GM18951 (cell line): ENCODE measurements around the gene FADS6.

Experiments
- POLR2A ChIP-seq: IDR thresholded peaks from 4 replicates; pipeline ENCODE4 v1.6.1; 2011; ENCODE audit warnings: mild to moderate bottlenecking; ENCODE audit not compliant: insufficient read length, insufficient read depth; ENCODE audit errors: extremely low read depth
- in situ Hi-C: fragments of 300-500 bp; cut with MboI; formaldehyde crosslinking; loops from one replicate; pipeline ENCODE4 v1.12.0; 2022; ENCODE audit warnings: low sequenced_read_pairs, mixed read lengths, inconsistent platforms; ENCODE audit not compliant: unreplicated experiment

Gene FADS6

DNA sequence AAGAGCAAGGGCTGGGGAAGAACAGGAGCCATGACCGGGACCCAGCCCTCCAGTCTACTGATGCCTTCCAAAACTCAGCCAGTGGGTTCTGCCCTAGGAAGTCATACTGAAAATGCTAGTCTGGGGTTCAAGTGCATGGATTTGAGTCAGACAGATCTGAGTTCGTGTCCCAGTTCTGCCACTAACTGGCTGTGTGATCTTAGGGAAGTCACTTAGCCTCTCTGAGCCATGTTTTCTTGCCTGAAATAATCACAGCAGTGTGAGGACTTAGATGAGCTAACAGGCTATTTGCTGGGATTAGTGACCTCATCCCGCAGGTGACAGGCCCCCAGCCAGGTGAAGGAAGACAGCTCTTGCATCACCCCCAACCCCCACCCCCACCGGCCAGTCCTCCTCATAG is 38.1 kb downstream of the FADS6 start:
- TF ChIP-seq POLR2A, result no peak
- in situ Hi-C loops, result no loop called here

DNA sequence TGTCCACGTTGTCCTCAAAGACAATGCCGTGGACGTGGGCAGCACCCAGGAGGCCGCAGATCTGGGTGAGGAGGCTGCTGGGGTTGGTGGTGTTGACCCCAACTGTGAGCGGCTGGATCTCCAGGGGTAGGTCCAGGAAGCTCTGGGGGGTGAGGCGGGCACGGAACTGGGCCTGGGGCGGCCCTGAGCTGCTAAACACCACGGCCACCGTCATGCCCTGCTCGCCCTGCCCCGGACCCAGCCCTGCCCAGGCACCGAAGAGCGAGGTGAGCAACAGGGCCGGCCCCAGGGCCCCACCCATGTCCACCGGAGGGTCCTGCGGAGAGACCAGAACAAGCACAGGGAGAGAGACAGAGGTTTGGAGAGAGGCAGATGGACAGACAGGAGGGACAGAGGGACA is 38.6 kb downstream of the FADS6 start:
- TF ChIP-seq POLR2A, result no peak
- in situ Hi-C loops, result no loop called here

DNA sequence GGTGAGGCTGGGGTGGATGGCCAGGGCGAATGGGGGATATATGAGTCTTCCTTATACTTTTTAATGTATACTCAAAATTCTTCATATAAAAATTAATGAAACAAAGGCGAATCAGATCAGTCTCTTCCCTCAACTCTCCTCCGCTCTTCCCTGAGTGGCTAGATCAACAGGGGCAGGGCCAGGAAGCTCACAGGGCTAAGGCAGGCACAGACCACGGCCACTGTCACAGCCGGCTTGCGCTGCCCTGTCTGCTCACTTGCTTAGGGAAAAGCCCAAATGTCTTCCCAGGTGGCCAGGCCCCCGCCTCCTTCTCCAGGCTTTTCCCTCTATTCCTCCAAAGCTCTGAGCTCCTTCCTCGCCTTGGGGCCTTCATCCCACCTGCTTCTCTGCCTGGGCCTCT is 39.8 kb downstream of the FADS6 start:
- in situ Hi-C loops, result no loop called here
- TF ChIP-seq POLR2A, result no peak

DNA sequence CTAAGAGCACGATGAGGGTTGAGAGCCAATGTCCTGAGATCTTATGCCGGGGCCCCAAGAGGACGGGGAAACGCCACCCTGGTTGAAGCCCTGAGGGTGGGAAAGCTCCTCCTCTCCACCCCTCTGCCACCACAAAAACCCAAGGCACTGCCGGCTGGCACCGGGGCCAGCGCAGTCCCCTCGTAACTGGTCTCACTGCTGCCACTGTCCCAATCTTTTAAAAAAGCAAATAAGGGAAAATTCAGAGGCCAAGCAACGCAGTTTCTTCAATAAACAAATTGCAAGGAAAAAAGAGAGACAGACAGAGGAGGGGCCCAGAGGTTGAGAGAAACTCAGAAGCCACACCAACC is 40.4 kb downstream of the FADS6 start:
- in situ Hi-C loops, result no loop called here
- TF ChIP-seq POLR2A, result no peak

DNA sequence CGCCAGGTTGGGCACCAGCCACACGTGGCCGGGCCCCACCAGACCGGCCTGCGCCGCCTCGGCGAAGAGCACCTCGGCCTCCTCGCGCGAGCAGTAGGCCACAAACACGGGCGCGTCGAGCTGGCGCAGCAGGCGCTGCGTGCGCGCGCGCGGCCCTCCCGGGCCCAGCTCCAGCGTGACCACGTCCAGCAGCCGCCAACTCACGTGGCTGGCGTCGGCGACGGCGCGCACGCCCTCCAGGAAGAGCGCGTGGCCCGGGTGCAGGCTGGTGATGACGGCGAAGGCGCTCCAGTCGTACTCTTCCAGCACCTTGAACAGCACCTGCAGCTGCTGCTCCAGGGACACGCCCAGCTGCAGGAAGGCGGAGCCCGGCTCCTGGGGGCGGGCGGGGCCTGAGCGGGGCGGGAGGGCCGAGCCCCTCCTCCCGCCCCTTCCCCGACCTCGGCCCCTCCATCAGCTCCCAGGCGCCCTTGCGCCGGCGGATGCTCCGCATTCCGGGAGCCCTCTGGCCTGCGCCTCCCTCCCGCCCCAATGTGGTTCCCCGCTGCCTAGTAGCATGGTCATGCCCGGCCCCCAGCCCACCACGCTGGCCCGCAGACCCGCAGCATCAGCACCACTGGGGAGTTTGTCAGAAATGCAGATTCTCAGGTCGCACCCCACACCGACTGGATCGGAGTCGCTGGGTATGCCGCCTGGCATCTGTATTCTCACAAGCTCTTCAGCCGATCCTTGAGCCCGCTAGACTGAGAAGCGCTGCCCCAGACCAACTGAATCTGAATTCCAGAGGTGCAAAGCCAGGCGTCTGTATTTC is 41.0 kb downstream of the FADS6 start:
- in situ Hi-C loops, result no loop called here

DNA sequence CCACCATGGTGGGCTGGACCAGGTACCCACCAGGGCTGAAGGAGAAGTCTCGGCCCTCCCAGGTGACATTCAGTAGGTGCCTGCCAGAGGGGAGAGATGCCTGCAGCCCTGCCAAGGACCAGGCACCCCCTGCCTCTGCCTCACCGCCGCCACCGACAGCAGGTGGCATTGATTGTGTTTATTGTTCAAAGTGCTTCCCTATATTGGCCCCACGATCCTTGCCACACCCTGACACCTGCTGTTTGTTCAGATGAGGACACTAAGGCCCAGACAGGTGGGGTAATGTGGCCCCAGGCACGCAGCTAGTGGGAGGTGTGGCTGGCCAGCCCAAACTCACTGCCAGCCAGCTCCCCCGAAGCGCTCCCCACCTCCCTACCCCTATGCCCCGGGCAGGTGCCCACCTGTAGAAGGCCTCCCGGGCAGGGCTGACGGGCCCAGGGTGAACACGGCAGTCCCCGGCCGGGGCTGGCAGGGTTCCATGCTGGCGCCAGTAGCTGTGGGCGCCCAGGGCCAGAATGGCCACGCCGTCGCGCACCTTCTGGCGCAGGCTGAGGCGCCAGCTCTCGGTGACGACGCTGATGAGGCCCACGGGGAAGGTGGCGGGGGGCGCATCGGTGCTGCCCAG is 41.7 kb downstream of the FADS6 start:
- in situ Hi-C loops, result no loop called here

More for the DNA sequence above, 41.0 kb downstream of the FADS6 start:
- TF ChIP-seq POLR2A, result no peak

DNA sequence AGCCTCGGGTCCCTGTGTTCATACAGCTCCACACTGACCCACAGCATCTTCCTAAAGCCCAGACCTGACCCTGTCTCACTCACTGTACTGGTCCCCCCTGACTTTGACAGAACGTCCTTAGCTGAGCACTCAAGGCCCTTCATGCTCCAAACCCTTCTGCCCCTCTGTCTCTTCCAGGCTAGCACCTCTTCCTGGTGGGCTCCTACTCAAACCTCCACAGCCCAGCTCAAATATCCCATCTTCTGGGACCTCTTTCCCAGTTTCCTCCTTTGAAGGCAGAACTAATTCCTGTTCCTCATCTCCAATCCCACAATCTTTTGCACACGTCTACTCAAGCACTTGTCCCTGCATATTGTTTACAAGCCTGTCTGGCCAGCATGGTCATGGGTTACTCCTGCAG is 42.5 kb downstream of the FADS6 start:
- in situ Hi-C loops, result no loop called here
- no peak for TF ChIP-seq POLR2A

More for the DNA sequence above, 41.7 kb downstream of the FADS6 start:
- TF ChIP-seq POLR2A, result no peak

DNA sequence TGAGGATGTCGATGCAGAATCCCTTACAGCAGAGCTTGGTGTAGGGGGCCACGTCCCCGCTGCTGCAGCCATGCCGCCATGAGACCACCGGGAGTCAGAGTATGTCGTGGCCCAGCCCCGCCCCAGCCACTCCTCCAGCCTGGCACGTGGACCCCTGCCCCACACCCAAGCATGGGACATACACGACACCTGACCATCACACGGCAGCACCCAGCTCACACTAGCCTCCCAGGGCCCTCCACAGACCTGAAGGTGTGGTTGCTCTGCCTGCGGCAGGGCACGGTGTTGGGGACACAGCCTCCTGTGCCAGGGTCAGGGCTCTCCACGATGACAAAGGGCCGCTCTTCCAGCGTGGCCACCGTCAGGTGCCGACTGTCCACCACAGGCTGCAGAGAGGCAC is 43.1 kb downstream of the FADS6 start:
- in situ Hi-C loops, result no loop called here
- TF ChIP-seq POLR2A, result no peak

DNA sequence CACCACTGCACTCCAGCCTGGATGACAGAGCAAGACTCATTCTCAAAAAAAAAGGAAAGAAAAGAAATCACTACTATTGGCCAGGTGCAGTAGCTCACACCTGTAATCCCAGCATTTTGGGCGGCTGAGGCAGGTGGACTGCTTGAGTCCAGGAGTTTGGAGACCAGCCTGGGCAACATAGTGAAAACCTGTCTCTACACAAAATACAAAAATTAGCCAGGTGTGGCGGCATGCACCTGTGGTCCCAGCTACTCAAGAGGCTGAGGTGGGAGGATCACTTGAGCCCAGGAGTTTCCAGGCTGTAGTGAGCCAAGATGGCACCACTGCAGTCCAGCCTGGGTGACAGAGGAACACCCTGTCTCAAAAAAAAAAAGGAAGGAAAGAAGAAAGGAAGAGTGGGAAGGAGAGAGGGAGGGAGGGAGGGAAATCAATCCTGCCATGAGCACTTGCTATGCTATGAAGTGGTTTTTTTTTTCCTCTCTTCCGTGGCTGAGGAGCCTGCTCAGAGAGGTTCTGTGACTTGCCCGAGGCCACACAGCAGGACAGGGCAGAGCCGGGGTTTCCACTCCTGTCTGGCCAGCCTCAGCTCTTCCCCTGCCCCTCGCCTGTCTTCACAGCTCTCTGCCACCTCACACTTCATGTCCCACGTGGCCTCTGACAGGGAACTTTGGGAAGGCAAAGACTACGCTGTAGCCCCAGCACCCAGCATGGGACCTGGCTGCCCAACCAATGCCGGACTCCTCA is 44.6 kb downstream of the FADS6 start:
- in situ Hi-C loops, result no loop called here
- TF ChIP-seq POLR2A, result no peak

DNA sequence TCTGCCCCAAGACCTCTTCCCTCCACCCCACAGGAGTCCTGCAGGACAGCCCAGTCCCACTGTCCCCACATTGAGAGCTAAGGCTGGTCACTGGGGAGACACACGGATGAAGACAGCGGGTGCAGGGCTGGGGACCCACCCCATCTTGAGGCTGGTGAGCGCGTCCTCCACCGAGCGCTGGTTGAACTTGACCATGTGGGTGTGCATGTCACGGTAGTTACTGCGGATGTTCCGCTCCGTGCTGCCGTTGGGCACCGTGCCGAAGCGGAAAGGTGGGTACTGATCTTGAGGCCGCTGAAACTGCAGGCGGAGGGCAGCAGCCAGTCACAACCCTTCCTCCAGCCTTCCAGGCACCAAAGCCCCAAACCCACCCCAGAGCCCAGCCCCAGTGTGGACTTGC is 46.8 kb downstream of the FADS6 start:
- in situ Hi-C loops, result no loop called here
- TF ChIP-seq POLR2A, result no peak

DNA sequence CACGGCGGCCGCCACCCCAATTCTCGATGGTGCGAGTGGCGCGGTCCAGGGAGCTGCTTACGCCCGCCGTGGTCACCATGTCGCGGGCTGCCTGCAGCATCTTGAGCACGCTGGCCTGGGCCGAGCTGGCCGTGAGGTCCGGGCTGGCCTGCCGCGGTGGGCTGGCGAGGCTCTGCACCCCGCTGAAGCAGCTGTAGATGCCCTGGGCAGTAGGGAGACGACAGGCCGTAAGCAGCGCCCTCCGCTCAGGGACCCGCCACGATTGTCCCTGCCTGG is 50.1 kb downstream of the FADS6 start:
- in situ Hi-C loops, result no loop called here
- no peak for TF ChIP-seq POLR2A

DNA sequence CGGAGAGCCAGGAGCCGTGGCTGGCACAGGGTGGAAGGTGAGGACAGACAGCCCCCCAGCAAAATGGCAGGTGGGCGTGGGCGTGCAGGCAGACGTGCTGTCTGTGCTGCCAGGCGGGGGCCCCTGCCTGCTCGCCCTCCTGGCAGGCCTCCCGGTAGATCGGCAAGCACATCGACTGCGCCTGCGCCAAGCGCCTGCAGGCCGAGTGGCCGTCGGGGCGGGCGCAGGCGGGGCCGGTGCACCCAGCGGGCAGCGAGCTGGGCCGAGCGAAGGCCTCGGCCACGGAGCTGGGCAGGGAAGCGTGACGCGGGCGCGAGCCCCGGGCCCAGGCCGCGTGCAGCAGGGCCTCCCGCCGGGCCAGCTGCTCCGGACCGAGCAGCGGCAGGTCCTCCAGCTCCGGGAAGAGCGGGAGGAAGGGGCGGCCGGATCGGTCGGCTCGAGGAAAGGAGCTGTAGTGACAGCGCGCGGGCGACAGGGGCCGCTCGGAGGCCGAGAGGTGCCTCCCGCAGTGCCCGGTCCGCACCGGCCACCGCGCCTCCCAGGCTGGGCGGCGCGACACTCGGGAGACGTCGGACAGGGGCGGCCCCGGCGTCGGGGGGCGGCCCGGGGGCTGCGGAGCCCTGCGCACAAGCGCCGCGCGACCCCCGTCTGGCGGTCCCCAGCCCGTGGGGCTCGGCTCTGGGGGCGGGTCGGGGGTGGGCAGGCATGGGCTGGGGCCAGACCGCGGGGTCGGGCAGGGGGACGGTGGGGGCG is 50.7 kb downstream of the FADS6 start:
- no peak for TF ChIP-seq POLR2A
- in situ Hi-C loops, result no loop called here

DNA sequence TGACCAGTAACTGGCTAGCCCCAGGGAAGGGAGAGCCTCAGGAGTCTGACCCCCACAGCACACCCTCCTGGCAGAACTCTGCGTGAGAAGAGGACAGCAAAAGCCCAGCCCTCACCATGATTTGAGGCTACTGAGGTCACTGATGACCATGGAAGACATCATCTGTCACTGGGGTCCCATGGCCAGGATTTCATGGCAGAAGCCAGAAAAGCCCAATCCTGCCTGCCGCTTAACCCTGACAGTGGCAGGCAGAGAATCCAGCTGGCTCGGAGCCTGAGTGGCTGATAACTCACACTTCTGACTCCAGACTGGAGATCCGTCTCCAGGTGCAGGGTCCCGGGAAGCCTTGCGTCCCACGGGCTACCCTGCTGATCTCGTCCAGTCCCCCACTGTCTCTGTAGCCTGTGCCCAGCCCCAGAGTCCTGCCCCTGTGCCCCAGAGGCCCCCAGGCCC is 51.3 kb downstream of the FADS6 start:
- in situ Hi-C loops, result no loop called here
- no peak for TF ChIP-seq POLR2A
